Superior temporal gyrus (tissue), 1 donor: ENCODE measurements around the gene KDM5C.

Source experiments
- DNase-seq: peaks from one replicate; pipeline ENCODE4 v3.0.0-alpha.2; 2016; ENCODE audit errors: extremely low spot score

Gene KDM5C

DNA sequence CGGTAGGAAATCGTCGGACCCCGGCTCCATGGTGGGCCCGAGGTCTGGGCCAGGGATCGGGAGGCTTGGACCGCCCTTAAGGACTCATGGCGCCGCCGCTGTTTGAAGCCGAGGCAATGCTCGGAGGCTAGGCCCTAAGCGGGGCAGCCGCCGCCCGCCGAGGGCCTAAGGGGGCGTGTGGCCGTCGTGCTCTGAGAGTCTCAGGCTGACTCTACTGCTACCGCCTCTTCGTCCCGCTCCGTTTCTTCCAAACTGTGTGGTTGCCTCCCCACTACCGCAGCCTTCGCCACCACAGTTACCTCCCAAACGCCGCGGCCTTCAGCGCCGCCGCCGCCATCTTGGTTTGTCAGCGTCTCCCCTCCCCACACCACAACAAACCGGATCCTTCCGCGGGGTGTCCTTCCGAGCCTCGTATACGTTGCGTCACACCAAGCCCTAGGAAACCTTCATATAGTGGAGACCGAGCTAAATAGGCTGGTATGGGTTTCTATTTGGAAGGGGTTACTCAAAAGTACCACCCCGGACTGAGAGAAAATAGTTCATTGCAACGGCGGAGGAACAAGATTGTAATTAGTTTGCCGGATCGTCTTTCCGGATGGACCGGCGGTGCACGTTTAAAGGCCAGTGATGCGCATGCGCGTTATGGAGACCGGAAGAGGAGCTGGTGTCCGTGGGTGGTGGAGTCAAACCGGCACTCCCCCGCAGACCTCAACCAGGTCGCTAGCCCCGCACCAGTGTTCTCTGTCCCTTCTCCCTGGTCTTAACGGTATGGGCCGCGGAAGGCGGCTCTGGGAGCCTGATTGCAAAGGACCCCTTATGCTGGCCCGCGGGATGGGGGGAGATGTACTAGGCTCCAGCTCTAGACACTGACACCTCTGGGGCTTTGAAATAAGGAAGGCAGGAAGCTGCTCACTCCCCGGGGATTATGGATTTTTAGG is at the start of gene KDM5C:
Gene KDM5C, minus strand, starts transcription at position 348 of the 938 bp plus-strand sequence. Its CDS starts 318 bp downstream, at position 30.
- DNase-seq = peak; percentile 90

DNA sequence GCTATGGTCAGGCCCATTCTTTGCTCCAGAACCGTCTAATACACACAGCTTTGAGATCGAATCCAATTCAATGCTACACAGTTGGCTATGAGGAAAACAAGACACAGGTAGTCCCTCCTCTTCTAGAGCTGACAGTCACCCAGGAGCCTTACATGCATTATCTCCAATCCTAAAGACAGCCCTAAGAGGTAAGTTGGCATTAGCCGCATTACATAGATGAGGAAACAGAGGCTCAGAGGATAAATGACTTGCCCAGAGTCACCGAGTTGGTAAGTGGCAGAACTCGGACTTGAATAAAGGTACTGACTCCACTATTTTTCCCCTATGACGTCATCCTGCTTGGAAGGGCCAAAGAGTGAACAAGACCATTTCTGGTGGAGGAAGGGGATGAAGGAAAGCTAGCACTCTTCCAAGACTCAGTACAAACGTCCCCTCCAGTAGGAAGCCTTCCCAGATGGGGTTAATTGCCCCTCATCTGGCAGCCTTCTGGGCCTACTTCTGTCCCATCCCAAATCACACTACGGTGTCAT is 47.9 kb upstream of the KDM5C start:
- no peak for DNase-seq

GRCh38 chrX:53269536-53270107 is 44.6 kb upstream of the KDM5C start:
- no peak for DNase-seq

- DNase-seq = no peak
Measured at GRCh38 chrX:53268173-53268572, 43.2 kb upstream of the KDM5C start.

GRCh38 chrX:53266914-53267313 is 41.9 kb upstream of the KDM5C start:
- DNase-seq = no peak

- no peak for DNase-seq
Measured at GRCh38 chrX:53265771-53266574, 41.0 kb upstream of the KDM5C start.

DNA sequence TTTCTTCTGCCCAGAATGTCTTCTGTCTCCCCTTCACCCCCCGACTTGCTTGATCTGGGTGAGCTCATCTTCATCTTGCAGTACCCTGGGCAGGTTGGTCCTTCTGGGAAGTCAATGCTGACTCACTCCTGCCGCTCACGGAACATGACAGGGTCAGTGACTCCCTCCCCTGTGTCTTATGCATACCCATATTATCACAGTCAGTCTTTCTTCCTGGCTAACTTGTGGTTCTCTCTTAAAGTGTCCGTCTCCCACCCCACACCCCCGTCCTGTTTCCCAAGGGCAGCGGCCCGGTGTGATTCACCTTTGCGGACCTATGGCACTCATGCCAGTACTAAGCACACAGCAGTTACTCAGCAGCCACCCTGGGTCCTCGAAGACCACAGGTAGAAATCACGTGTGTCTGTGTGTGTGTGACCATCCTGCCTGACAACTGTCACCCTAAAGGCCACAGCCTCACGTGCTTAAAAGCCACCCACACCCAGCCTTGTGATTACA is 38.6 kb upstream of the KDM5C start:
- no peak for DNase-seq

DNA sequence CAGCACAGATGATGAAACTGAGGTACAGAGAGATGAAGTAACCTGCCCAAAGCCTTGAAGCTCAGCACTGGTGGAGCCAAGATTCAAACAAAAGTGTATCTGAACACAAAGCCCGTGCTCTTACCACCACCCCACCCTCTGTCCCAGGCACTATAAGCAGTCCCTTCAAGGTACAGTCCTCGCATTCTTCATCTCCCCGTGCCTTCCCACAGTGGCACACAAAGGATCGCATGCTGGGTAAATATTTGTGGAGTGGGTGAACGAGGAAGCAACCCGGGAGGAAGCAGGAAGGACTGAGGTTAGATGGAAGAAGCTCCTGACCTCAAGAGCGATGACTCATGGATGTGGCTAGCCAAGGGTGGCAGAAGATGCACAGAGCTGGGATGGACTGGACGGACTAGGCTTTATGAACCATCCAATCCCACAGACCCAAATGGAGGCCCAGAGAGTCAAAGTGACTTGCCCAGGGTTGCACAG is 37.9 kb upstream of the KDM5C start:
- no peak for DNase-seq

DNA sequence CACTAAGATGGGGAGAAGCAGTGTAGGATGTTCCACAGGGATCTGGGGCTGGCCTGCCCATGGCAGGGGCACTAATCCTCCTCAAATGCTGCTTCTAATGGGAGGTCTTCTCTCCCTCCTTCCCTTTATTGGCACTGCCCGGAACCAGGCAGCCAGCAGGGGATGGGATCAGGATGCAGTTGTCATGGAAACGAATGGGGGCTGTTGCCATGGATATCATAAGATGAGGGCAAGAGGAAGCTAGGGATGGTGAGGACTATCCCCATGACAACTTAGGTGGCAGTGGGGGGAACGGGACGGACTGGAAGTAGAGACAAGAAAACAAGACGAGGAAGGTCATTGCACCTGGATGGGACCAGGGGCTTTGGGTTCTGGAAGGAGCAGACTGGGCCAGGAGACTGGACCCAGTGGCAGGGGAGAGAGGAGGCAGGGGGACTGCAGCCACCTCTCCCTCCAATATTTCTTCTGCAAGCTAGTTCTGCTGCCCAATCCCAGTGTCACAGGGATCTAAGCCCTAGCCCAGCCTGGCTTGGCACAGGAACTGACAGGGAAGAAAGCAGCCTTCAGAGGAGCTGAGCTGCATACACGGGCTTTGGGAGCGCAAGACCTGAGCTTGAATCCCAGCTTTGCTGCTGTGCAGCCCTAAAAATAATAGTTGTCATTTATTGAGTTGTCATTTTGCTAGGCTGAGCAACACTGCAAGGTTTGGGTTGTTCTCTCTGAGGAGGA is 37.3 kb upstream of the KDM5C start:
- DNase-seq = no peak

- DNase-seq = peak; percentile 13
Measured at GRCh38 chrX:53261355-53261972, 36.5 kb upstream of the KDM5C start.

DNA sequence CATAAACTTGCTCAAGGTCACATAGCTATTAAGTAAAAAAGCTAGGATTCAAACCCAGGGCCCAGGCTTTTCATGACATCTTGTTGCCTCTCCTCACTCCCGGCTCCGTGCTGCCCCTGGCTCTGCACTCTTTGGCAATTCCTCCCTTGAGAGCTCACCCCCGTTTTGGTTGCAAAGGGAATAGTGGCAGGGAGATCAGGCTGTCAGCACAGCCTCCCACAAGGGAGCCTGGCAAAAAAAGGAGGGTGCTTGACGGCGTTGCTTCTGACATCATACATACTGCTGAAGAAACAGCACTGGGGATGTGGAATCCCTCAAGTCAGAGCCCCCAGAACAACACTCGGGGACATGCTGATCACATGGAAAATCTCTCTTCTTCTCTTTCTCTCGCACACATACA is 35.8 kb upstream of the KDM5C start:
- DNase-seq = no peak

- no peak for DNase-seq
Measured at GRCh38 chrX:53257670-53258423, 32.8 kb upstream of the KDM5C start.

- no peak for DNase-seq
Measured at GRCh38 chrX:53257166-53257565, 32.2 kb upstream of the KDM5C start.

DNA sequence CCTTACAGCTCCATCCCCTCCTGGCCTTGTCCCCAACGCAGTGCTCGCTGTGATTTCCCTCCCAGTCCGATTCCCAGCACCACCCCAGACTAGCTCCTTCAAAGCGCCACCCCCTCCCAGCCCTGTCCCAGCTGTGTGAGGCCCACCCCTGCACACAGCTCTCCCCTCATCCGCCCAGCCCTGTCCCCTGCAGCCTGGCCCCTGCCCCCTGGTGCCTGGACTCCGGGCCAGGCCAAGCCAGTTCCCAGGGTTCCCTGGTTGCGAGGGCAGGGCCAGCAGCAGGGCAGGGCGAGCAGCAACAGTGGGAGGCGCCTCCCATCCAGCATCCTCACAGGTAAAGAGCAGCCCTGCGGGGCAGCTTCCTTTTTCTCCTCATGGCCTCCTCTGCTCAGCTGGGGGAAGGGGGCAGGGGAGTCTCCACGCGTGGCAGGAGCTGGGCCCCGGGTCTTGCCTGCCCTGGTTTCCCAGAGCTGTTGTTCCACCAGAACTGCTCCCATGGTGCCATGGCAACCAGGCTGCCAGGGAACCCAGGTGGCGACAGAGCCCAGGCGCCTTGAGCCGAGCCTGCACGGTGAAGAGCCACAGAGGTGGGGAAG is 31.5 kb upstream of the KDM5C start:
- no peak for DNase-seq

- DNase-seq = no peak
Measured at GRCh38 chrX:53255738-53256191, 30.8 kb upstream of the KDM5C start.

GRCh38 chrX:53254570-53255461 is 29.8 kb upstream of the KDM5C start:
- no peak for DNase-seq

DNA sequence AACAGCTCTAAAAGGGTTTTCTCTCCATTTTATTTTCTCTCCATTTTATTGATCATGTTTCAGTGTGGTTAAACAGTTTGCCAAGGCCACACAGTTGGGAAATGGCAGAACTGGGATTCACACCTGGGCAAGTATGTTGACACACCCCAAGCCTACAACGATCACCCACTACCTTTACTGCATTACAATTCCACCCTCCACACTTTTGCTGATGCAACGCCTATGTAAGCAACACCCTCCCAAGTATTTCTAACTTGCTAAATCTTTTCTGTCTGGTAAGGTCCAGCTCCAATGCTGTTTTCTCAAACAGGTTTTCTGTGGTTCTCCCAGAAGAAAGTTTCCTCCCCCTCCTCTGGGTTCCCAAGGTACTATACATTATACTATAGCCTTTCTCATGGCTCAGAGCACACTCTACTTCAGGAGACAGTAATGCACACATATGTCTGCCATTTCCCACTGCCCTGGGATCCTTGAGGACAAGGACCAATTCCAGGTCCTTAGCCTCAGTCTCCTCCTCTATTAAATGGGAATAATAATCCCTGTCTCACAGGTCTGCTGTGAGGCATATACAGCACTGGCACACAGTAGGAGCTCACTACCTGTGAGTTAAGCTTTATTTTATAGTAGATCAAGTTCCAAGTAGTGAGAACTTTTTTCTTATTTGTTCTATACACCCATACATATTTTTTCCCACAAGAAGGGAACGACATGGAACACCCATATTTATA is 28.4 kb upstream of the KDM5C start:
- no peak for DNase-seq

- DNase-seq = no peak
Measured at GRCh38 chrX:53251307-53251706, 26.3 kb upstream of the KDM5C start.
